Natural killer cell (primary cell): Measurements from ENCODE around the gene MYOZ1. TPM values are rescaled to one million over a fixed set of nuclear protein-coding genes. Genes with fewer than 3 reads are reported as not detected.

Experiments
- ATAC-seq, 3 donors: fragments of 150-1000 bp in 2 of 3; fragments of 200-7000 bp in 1 of 3; cut with Tn5 transposase; 1 replicate in 1 of 3; 2 replicates in 2 of 3; pipeline ENCODE4 v1.10.0; 2021; ENCODE audit warnings: mild to moderate bottlenecking in 2 of 3, moderate library complexity in 2 of 3
- DNase-seq, 2 donors: peaks; one replicate each; pipeline versions ENCODE4 v3.0.0 to v3.0.0-alpha.2; 2013 to 2021; ENCODE audit warnings: mixed read lengths in 1 of 2
- H3K27ac ChIP-seq: one replicate; pipeline ENCODE4 v1.5.1; 2013; ENCODE audit warnings: mild to moderate bottlenecking, low read length
- H3K27me3 ChIP-seq: one replicate; pipeline ENCODE4 v1.6.1; 2013; ENCODE audit warnings: low read length; ENCODE audit not compliant: control insufficient read depth, insufficient read depth
- H3K36me3 ChIP-seq: one replicate; pipeline ENCODE4 v1.6.1; 2013; ENCODE audit warnings: low read length; ENCODE audit not compliant: control insufficient read depth, insufficient read depth
- H3K4me1 ChIP-seq: one replicate; pipeline ENCODE4 v1.6.1; 2013; ENCODE audit warnings: low read length; ENCODE audit not compliant: control insufficient read depth, insufficient read depth
- H3K4me3 ChIP-seq: one replicate; pipeline ENCODE4 v1.5.1; 2013; ENCODE audit warnings: low read length
- H3K9me3 ChIP-seq: one replicate; pipeline ENCODE4 v1.6.1; 2013; ENCODE audit warnings: low read length; ENCODE audit not compliant: control insufficient read depth, insufficient read depth
- H3K27ac Mint-ChIP-seq, 2 donors: one replicate each; pipeline ENCODE4 v1.8.0; 2022; ENCODE audit warnings: mild to moderate bottlenecking in 2 of 2, mixed read lengths in 2 of 2, moderate library complexity in 1 of 2
- H3K27me3 Mint-ChIP-seq, 2 donors: one replicate each; pipeline ENCODE4 v1.8.0; 2022; ENCODE audit warnings: low read depth in 2 of 2, mixed read lengths in 2 of 2
- H3K36me3 Mint-ChIP-seq: one replicate; pipeline ENCODE4 v1.8.0; 2022; ENCODE audit warnings: mixed read lengths
- H3K4me1 Mint-ChIP-seq, 2 donors: one replicate each; pipeline ENCODE4 v1.8.0; 2022; ENCODE audit warnings: mixed read lengths in 2 of 2
- H3K4me3 Mint-ChIP-seq: one replicate; pipeline ENCODE4 v1.8.0; 2022; ENCODE audit warnings: mild to moderate bottlenecking, moderate library complexity, mixed read lengths
- H3K9me3 Mint-ChIP-seq, 2 donors: one replicate each; pipeline ENCODE4 v1.8.0; 2022; ENCODE audit warnings: mixed read lengths in 2 of 2
- CTCF ChIP-seq: fragments of 200-600 bp; IDR thresholded peaks from one replicate; pipeline ENCODE4 v1.8.0; 2022; ENCODE audit warnings: antibody characterized with exemption
- WGBS: methylation state at CpG from one replicate; pipeline ENCODE4 v1.1.7; 2013; ENCODE audit warnings: missing lambda C conversion rate; ENCODE audit not compliant: insufficient coverage; 5-methylcytosine and 5-hydroxymethylcytosine counted together
- intact Hi-C: fragments of 100-400 bp; cut with micrococcal nuclease; formaldehyde crosslinking; loops from one replicate; pipeline ENCODE4 v1.14.2; 2022
- total RNA-seq, 4 donors: library from RNA; stranded (reverse); fragments of 120-200 nt in 1 of 4; gene quantifications; one replicate each; pipeline versions ENCODE4 v1.2.3 to v1.2.4, GENCODE V29; 2013 to 2022

MYOZ1 gene
- total RNA-seq, 3 donors from 2014 or later (not counting 1 experiment from before 2014, with no cell fraction given): not detected

- intact Hi-C loops: no loop called here
- no peak within 1 kb of the TSS for H3K4me3 ChIP-seq
- H3K4me3 Mint-ChIP-seq: peak within 1 kb of the TSS; percentile 77
- H3K27ac ChIP-seq: no peak within 1 kb of the TSS
- H3K9me3 ChIP-seq: no peaks in the 10 kb centered on the region
- H3K27me3 Mint-ChIP-seq: no peaks in the 10 kb centered on the region
- H3K27me3 ChIP-seq: no peaks in the 10 kb centered on the region
- peak in 1 of 2 donors; percentile 54 for DNase-seq
- H3K9me3 Mint-ChIP-seq: no peaks in the 10 kb centered on the region
- H3K36me3 ChIP-seq: no peaks in the 10 kb centered on the region
- no peaks in the 10 kb centered on the region for H3K36me3 Mint-ChIP-seq
- peak; percentile 80 to 88 (median 88) for ATAC-seq
- no peak for TF ChIP-seq CTCF
- peaks cover 15 to 17% of the 10 kb centered on the region in 2 donors for H3K4me1 Mint-ChIP-seq
- 8% methylated on average over 5 of the region's 6 CpGs for WGBS
- peak within 1 kb of the TSS; percentile 72 to 86 for H3K27ac Mint-ChIP-seq
- peaks cover 11% of the 10 kb centered on the region for H3K4me1 ChIP-seq
Measured at GRCh38 chr10:73590881-73591799, 50.1 kb downstream of the MYOZ1 start, which contains the start of gene USP54. TSS of gene USP54 (minus strand) at chr10:73591342. CDS start at chr10:73575658, 15,684 bp downstream.

- no peak overlapping the region for H3K27ac Mint-ChIP-seq
- 95% methylated on average over 3 of the region's 3 CpGs for WGBS
- H3K36me3 Mint-ChIP-seq: no peaks in the 10 kb centered on the region
- H3K4me1 ChIP-seq: peaks cover 11% of the 10 kb centered on the region
- H3K4me3 Mint-ChIP-seq: no peak overlapping the region
- H3K4me3 ChIP-seq: no peak overlapping the region
- H3K9me3 Mint-ChIP-seq: no peaks in the 10 kb centered on the region
- peaks cover 15 to 17% of the 10 kb centered on the region in 2 donors for H3K4me1 Mint-ChIP-seq
- no peaks in the 10 kb centered on the region for H3K9me3 ChIP-seq
- TF ChIP-seq CTCF: no peak
- no peak for ATAC-seq
- no peaks in the 10 kb centered on the region for H3K27me3 ChIP-seq
- DNase-seq: no peak
- H3K27ac ChIP-seq: no peak overlapping the region
- intact Hi-C loops: no loop called here
- no peaks in the 10 kb centered on the region for H3K36me3 ChIP-seq
- no peaks in the 10 kb centered on the region for H3K27me3 Mint-ChIP-seq
Measured at GRCh38 chr10:73589563-73590126, 51.6 kb downstream of the MYOZ1 start.

- intact Hi-C loops: no loop called here
- no peak for TF ChIP-seq CTCF
Measured at GRCh38 chr10:73588656-73589055, 52.6 kb downstream of the MYOZ1 start.

More at GRCh38 chr10:73588656-73589055, 52.6 kb downstream of the MYOZ1 start:
- Histone ChIP-seq H3K4me1 (peaks cover 11% of the 10 kb centered on the region), H3K4me3 (no peak overlapping the region), H3K27me3 (no peaks in the 10 kb centered on the region), H3K27ac (no peak overlapping the region), H3K36me3 (no peaks in the 10 kb centered on the region), H3K9me3 (no peaks in the 10 kb centered on the region)
- 100% methylated on average over 1 of the region's 1 CpG for WGBS
- ATAC-seq (no peak), DNase-seq (no peak)
- H3K4me3 Mint-ChIP-seq: no peak overlapping the region
- H3K36me3 Mint-ChIP-seq: no peaks in the 10 kb centered on the region
- H3K27me3 Mint-ChIP-seq: no peaks in the 10 kb centered on the region
- H3K27ac Mint-ChIP-seq: no peak overlapping the region
- peaks cover 15 to 17% of the 10 kb centered on the region in 2 donors for H3K4me1 Mint-ChIP-seq
- no peaks in the 10 kb centered on the region for H3K9me3 Mint-ChIP-seq
